Measurements from ENCODE around the gene QPCT.
"Not testable (repeated sequence)": the region's sequence is repeated elsewhere in the genome, so short reads cannot be mapped to it uniquely, and the experiment has no call there.

The QPCT gene

DNA sequence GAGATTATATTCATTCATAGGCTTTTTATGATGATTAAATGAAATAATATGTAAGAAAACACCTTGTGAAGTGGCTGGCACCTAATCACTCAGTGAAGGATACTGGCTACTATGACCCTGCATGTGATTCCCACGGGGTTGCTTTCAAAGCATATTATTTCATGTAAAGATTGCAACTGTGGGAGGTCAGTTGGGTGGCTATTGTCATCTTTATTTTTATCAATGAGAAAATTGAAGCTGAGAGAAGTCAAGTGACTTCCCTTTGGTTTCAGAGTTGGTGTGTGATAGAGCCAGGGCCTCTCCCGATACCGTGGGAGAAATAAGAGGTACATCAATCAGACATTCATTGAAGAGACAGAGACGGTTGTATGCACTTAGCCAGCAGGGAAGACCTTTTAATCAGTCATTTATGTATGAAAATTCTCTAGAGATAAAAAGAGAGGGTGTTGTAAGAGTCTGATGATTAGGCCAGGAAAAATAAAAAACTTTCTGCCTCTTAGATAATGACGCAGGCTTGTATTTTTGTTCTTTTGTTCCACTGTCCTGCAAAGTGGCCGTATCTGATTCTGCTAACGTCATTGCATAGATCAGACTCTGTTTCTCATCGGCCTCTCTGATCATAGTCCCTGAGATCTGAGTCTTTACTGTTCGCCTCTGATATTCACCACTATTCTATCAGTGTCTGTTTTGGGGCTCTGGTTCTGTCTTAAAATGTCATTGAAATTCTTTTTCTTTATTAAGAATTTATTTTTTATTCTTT lies 50.5 kb downstream of the QPCT start:
- DNase-seq: no peak

DNA sequence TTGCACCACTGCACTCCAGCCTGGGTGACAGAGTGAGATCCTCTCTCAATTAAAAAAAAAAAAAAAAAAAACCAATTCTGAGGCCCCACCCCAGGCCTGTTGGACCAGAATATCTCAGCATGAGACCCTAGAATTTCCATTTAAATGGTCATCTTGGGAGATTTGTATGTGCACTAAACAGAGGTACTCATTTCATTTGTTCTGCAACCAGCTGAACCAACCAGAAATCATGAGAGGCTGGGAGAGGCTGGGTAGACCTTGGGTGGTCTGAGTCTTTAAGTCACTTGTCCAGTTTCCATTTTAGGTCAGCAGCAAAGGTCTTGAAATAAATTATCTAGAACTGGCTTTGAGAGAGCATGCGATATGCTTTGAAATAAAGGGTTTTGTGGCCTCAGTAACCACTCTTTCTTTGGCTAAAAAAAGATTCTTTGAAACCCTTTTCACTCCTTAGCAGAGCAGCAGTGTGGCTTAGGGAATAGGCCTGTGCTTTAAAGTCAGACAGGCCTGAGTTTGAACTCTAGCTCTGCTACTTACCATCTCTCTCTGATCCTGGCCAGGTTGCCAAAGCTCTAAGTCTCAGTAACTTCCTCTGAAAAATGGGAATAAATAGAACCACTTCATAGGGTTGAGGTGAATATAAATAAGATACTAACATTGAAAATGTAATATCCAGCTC lies 52.6 kb downstream of the QPCT start:
- DNase-seq: no peak

DNA sequence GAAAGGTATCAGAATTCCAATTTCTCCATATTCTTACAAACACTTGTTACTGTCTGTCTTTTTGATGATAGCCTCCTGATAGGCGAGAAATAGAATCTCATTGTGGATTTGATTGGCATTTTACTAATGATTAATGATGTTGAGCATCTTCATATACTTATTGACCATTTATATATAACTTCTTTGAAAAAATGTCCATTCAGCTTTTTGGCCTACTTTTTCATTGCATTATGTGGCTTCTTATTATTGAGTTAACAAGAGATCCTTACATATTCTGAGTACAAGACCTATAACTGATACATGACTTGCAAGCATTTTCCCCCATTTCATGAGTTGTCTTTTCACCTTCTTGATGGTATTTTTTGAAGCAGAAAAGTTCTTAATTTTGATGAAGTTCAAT lies 54.6 kb downstream of the QPCT start:
- DNase-seq: no peak

DNA sequence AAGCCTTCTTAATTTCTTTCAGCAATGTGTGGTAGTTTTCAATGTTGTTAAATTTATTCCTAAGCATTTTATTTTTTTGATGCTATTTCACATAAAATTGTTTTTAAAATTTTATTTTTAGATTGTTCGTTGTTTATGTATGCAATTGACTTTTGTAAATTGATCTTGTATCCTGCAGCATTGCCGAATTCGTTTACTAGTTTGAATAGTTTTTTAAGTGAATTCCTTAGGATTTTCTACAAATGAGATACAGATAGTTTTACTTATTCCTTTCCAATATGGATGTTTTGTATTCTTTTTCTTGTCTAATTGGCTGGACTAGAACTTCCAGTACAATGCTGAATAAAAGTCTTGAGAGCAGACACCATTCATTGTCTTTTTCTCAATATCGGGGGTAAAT lies 55.6 kb downstream of the QPCT start:
- DNase-seq: no peak

DNA sequence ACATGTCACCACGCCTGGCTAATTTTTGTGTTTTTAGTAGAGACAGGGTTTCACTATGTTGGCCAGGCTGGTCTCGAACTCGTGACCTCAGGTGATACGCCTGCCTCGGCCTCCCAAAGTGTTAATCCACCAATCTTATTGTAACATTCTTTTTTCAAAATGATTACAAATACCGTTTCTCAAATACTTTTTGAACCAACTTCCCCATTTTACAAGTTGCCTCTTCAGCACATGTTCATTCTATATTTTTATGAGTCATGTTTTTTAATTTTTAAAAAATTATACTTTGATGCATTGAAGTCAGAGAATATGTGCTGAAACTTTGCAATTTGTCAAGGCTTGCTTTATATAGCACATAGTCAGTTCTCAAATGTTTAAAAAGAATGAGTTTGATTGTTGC lies 58.2 kb downstream of the QPCT start:
- no peak for DNase-seq

DNA sequence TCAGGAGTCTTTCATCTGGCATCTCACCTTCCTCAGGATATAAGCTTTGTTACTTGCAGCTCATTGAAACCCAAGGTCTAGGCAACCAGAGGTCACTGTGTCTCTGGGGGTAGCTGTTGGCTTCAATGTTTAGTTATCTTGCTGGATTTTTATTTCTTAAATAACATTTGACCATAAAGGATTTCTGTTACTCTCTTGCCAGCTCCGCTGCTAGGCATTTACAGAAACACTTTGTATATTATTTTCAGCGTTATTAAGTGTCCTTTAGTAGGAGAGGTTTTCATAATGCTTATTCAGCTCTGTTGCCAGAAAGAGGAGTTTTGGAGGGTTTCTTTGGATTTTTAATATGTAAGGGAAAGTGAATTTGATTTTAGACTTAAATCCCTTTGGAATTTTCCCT lies 61.4 kb downstream of the QPCT start:
- DNase-seq: no peak

GRCh38 chr2:37412231-37412630 lies 67.8 kb downstream of the QPCT start:
- DNase-seq: no peak

GRCh38 chr2:37413911-37414469 lies 69.6 kb downstream of the QPCT start:
- DNase-seq: not testable (repeated sequence)

DNA sequence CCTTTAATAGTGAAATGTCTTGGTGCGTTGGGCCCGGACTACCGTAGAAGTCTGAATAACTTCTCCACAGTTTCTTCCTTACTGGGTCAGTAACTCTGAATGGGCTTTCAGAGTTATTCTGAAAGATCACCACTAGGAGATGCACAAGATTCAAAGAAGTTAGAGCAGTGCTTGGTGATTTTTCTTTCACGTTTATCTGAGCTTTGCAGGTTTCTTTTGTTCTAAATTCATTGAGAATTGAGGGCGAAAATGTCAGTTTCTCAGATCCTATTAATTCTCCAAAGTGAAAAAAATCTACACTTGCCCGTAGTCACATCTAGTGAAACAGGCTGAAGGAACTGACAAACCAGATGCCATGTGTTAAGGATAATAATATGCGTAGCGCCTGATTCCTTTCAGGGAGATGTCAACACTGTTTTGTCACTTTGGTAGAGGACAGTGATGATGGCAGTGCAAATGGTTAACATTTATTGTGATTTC lies 70.1 kb downstream of the QPCT start:
- DNase-seq: no peak

- no peak for DNase-seq
Measured at GRCh38 chr2:37415128-37415820, 70.8 kb downstream of the QPCT start.

DNA sequence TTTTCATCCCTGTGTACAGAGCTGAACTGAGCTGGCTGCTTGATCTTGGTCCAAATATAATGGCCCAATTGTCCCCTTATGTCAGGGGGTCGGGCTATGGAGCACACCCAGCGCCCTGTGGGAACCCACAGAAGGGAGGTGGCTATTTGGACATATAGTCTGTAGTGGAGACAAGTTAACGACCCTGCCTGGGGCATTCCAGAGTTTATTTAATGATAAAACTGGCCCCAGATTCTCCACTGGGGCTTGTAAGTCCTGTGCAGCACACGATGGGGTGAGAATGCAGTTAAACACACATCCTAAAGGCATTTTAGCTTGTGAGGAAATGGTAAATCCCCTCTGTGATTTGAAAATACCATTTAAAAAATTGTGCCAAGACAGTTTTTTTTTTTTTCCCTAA lies 72.9 kb downstream of the QPCT start:
- DNase-seq: no peak

- no peak for DNase-seq
Measured at GRCh38 chr2:37418956-37419355, 74.5 kb downstream of the QPCT start.

DNA sequence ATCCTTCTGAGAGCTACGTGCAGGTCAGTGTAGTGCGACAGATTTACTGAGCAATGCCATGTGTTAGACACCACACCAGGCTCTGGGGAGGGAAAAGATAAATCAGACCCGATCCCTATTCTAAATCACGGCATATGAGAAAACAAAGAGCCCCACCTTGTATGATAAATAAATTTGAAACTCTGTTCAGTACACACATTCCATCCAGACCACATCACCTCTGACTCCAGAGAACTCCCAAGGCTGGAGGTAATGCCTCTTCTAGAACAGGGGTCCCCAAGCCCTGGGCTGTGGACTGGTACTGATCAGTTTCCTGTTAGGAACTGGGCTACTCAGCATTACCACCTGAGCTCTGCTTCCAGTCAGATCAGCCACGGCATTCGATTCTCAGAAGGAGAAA lies 77.3 kb downstream of the QPCT start:
- DNase-seq: no peak

DNA sequence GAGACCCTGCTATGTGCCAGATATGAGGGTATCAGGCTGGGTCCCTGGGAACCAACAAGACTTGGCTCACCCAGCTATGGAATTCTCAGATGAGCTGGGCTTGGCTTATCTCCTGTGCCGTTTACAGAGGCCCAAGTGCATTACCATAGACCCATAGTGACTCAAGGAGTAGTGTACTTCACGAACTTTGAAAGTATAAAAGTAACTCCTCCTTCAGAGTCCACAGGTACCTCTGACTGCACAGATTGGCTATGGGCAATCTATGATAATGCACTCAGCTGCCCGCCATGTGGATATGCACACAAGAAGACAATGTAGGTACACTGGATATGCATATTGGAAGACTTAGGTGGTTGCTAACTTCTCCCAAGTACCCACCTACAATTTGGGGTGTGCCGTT lies 78.4 kb downstream of the QPCT start:
- no peak for DNase-seq
